ENCODE results near the gene AQP1. TPM values are rescaled to one million over a fixed set of nuclear protein-coding genes. Genes with fewer than 3 reads are reported as not detected.

AQP1 gene
- 0.50 and 0.66 TPM in 2 replicates for total RNA-seq

DNA sequence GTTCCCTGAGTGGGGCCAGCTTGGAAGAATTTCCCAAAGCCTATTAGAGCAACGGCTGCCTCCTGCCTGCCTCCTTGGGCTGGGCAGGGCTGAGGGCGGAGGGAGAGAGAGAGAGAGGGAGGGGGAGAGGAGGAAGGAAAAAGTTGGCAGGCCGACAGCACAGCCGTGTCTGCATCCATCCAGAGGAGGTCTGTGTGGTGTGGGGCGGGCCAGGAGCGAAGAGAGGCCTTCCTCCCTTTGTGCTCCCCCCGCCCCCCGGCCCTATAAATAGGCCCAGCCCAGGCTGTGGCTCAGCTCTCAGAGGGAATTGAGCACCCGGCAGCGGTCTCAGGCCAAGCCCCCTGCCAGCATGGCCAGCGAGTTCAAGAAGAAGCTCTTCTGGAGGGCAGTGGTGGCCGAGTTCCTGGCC, at the start of gene AQP1:
AQP1 (plus strand) TSS at position 293 of the 409 bp plus-strand sequence; CDS start at position 350, 57 bp downstream.

DNA sequence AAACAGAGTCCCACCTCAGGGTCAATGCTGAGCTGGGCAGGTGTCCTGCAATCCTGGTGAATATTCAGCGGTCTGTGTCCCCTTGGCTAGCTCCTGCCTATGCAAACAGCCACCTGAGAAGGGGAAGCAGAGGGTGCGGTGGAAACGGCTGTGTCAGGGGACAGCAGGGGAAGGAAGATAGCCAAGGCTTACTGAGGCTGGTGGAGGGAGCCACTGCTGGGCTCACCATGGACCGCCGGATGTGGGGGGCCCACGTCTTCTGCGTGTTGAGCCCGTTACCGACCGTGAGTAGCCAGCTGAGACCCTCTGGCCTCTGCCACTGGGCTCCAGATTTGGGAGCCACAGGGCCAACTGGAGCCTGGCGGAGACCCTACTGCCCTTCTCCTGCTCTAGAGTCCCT, 52.2 kb downstream of the AQP1 start, which contains the start of gene GHRHR:
GHRHR (plus strand) TSS at position 112 of the 400 bp plus-strand sequence; CDS start at position 228, 116 bp downstream.

Other genes starting within 250 kb of the AQP1 start
- not detected in 2 replicates for gene CRHR2, start 229.4 kb upstream of the AQP1 start, total RNA-seq
- 0.11 and 1.2 TPM in 2 replicates for gene INMT, start 159.7 kb upstream of the AQP1 start, total RNA-seq
- gene MINDY4, start 140.4 kb upstream of the AQP1 start, total RNA-seq, result 6.7 and 8.9 TPM in 2 replicates
- gene GHRHR, start 52.1 kb downstream of the AQP1 start, total RNA-seq, result not detected in 2 replicates
- gene ADCYAP1R1, start 140.5 kb downstream of the AQP1 start, total RNA-seq, result not detected in 2 replicates

Data from uterine smooth muscle cell (primary cell).